T-helper 1 cell treated with Interleukin-12 subunit alpha and Interleukin-12 subunit beta and Interleukin-4 antibody, amounts not matched to agents 30 ng/mL and 1 ng/mL, for 36 hours (primary cell): ENCODE results near the gene LANCL2. TPM values are rescaled to one million over a fixed set of nuclear protein-coding genes. Genes with fewer than 3 reads are reported as not detected.
"Not testable (repeated sequence)": the region's sequence is repeated elsewhere in the genome, so short reads cannot be mapped to it uniquely, and the experiment has no call there.

Experiments used
- intact Hi-C: fragments of 100-400 bp; cut with micrococcal nuclease; formaldehyde crosslinking; loops from one replicate; pipeline ENCODE4 v1.15.1; 2024
- total RNA-seq: library from RNA; stranded (reverse); gene quantifications from 2 replicates; pipeline ENCODE4 v1.2.3, GENCODE V29; 2022

Gene LANCL2
- total RNA-seq, 1 donor from 2014 or later: 10.5 TPM

GRCh38 chr7:55465691-55466090 is 100.6 kb downstream of the LANCL2 start:
- intact Hi-C loops: loop anchor here (1.0 kb wide), 1 partner anchor 12 kb away; no protein-coding TSS in a partner anchor

- intact Hi-C loops: no loop called here
Observed at GRCh38 chr7:55467047-55467593, 102.0 kb downstream of the LANCL2 start.

GRCh38 chr7:55468495-55468894 is 103.4 kb downstream of the LANCL2 start:
- intact Hi-C loops: loop anchor here (2.0 kb wide), 1 partner anchor 102 kb away; no protein-coding TSS in a partner anchor

- intact Hi-C loops: loop anchor here (1.0 to 2.0 kb wide), 4 partner anchors 36 to 102 kb away; no protein-coding TSS in a partner anchor
Observed at GRCh38 chr7:55469271-55469681, 104.1 kb downstream of the LANCL2 start.

GRCh38 chr7:55469721-55470120 is 104.6 kb downstream of the LANCL2 start:
- intact Hi-C loops: loop anchor here (1.0 to 2.0 kb wide), 4 partner anchors 36 to 103 kb away; no protein-coding TSS in a partner anchor

GRCh38 chr7:55470261-55470660 is 105.1 kb downstream of the LANCL2 start:
- intact Hi-C loops: no loop called here

GRCh38 chr7:55471594-55471993 is 106.5 kb downstream of the LANCL2 start:
- intact Hi-C loops: not testable (repeated sequence)

- intact Hi-C loops: not testable (repeated sequence)
Observed at GRCh38 chr7:55472406-55472805, 107.3 kb downstream of the LANCL2 start.

- intact Hi-C loops: no loop called here
Observed at GRCh38 chr7:55472928-55473725, 108.0 kb downstream of the LANCL2 start.

GRCh38 chr7:55473932-55474331 is 108.8 kb downstream of the LANCL2 start:
- intact Hi-C loops: loop anchor here (2.0 kb wide), 2 partner anchors 43 to 119 kb away; no protein-coding TSS in a partner anchor

GRCh38 chr7:55474944-55475854 is 110.1 kb downstream of the LANCL2 start:
- intact Hi-C loops: loop anchor here (1.0 to 2.0 kb wide), 3 partner anchors 42 to 118 kb away; no protein-coding TSS in a partner anchor

- intact Hi-C loops: loop anchor here (1.0 to 2.0 kb wide), 3 partner anchors 41 to 117 kb away; no protein-coding TSS in a partner anchor
Observed at GRCh38 chr7:55475855-55476803, 111.0 kb downstream of the LANCL2 start.

GRCh38 chr7:55476852-55477780 is 112.0 kb downstream of the LANCL2 start:
- intact Hi-C loops: loop anchor here (1.0 kb wide), 1 partner anchor 12 kb away; no protein-coding TSS in a partner anchor

GRCh38 chr7:55477781-55478374 is 112.7 kb downstream of the LANCL2 start:
- intact Hi-C loops: loop anchor here (1.0 kb wide), 1 partner anchor 13 kb away; no protein-coding TSS in a partner anchor

GRCh38 chr7:55478700-55479099 is 113.6 kb downstream of the LANCL2 start:
- intact Hi-C loops: no loop called here

GRCh38 chr7:55481155-55481554 is 116.0 kb downstream of the LANCL2 start:
- intact Hi-C loops: no loop called here

GRCh38 chr7:55483046-55483445 is 117.9 kb downstream of the LANCL2 start:
- intact Hi-C loops: no loop called here
